K562 (cell line): ENCODE data around the gene CNTN4. TPM values are rescaled to one million over a fixed set of nuclear protein-coding genes. Genes with fewer than 3 reads are reported as not detected.

ENCODE experiments used
- CBX8 ChIP-seq: fragments of 200-600 bp; sonication (generic); IDR thresholded peaks from 2 replicates; pipeline ENCODE4 v1.6.1; 2012; ENCODE audit warnings: borderline replicate concordance, mixed run types, low read depth, mild to moderate bottlenecking, moderate library complexity, mixed read lengths, low read length, control low read depth, inconsistent platforms; ENCODE audit not compliant: poor library complexity, severe bottlenecking; ENCODE audit errors: extremely low read depth
- CEBPB ChIP-seq: fragments of 450-650 bp; IDR thresholded peaks from 2 replicates; pipeline ENCODE4 v1.6.1; 2016; ENCODE audit warnings: missing genetic modification characterization, missing compliant biosample characterization
- FOXJ2 ChIP-seq: fragments of 200-800 bp; sonication (Bioruptor generic); IDR thresholded peaks from 2 replicates; pipeline ENCODE4 v1.6.1; 2016; ENCODE audit warnings: missing genetic modification characterization, missing compliant biosample characterization
- JUNB ChIP-seq: fragments of 450-650 bp; formaldehyde crosslinking; conservative IDR thresholded peaks from 2 replicates; pipeline ENCODE4 v1.4.0; 2020; ENCODE audit warnings: mild to moderate bottlenecking
- KLF10 ChIP-seq: fragments of 250-450 bp; sonication (Bioruptor Pico); IDR thresholded peaks from 2 replicates; pipeline ENCODE4 v1.6.1; 2021; ENCODE audit warnings: matching md5 sums
- MAFG ChIP-seq: fragments of 450-650 bp; conservative IDR thresholded peaks from 2 replicates; pipeline ENCODE4 v1.6.1; 2016; ENCODE audit warnings: missing genetic modification characterization, missing compliant biosample characterization
- MEIS2 ChIP-seq: fragments of 450-650 bp; IDR thresholded peaks from 2 replicates; pipeline ENCODE4 v1.6.1; 2014; ENCODE audit warnings: mild to moderate bottlenecking; ENCODE audit not compliant: partially characterized antibody
- MTA3 ChIP-seq: fragments of 450-650 bp; formaldehyde crosslinking; IDR thresholded peaks from 2 replicates; pipeline ENCODE4 v1.6.1; 2017; ENCODE audit warnings: mild to moderate bottlenecking, borderline replicate concordance
- MYNN ChIP-seq, 2 experiments: sonication (generic); formaldehyde crosslinking in 1 of 2; IDR thresholded peaks; 2 replicates each; pipeline versions ENCODE4 v1.5.0 to v1.6.1; 2016 to 2020; ENCODE audit warnings: antibody characterized with exemption in 1 of 2, missing genetic modification reagents in 1 of 2
- NFE2 ChIP-seq: IDR thresholded peaks from 2 replicates; pipeline ENCODE4 v1.6.1; 2014; ENCODE audit warnings: antibody characterized with exemption, low read depth
- PBX2 ChIP-seq, 2 experiments: IDR thresholded peaks in 1 of 2; conservative IDR thresholded peaks in 1 of 2; 2 replicates each; pipeline ENCODE4 v1.6.1; 2016; ENCODE audit warnings: low read depth in 2 of 2, mild to moderate bottlenecking in 1 of 2, missing compliant biosample characterization in 1 of 2, missing genetic modification characterization in 1 of 2, moderate library complexity in 1 of 2
- SAP30 ChIP-seq: fragments of 200-600 bp; sonication (generic); IDR thresholded peaks from 2 replicates; pipeline ENCODE4 v1.6.1; 2012; ENCODE audit warnings: borderline replicate concordance, low read depth, mild to moderate bottlenecking, moderate library complexity, low read length, control low read depth, inconsistent platforms; ENCODE audit not compliant: insufficient read depth, poor library complexity, severe bottlenecking
- SMAD2 ChIP-seq: fragments of 150-350 bp; IDR thresholded peaks from 2 replicates; pipeline ENCODE4 v1.6.1; 2014; ENCODE audit warnings: low read depth, mild to moderate bottlenecking, low read length
- SMC3 ChIP-seq: conservative IDR thresholded peaks from 2 replicates; pipeline ENCODE4 v1.6.1; 2011; ENCODE audit warnings: low read depth, low read length, improper control_type of control experiment; ENCODE audit not compliant: insufficient read depth
- SNIP1 ChIP-seq: fragments of 450-650 bp; IDR thresholded peaks from 2 replicates; pipeline ENCODE4 v1.7.1; 2017; ENCODE audit warnings: low read depth, mild to moderate bottlenecking
- TBL1XR1 ChIP-seq, 2 experiments: IDR thresholded peaks; 2 replicates each; pipeline ENCODE4 v1.6.1; 2012; ENCODE audit warnings: improper control_type of control experiment in 2 of 2, low read length in 2 of 2, mild to moderate bottlenecking in 1 of 2
- ZNF12 ChIP-seq: sonication (generic); formaldehyde crosslinking; IDR thresholded peaks from 2 replicates; pipeline ENCODE4 v1.4.0; 2020; ENCODE audit warnings: mild to moderate bottlenecking, missing genetic modification reagents
- polyA plus RNA-seq, 8 experiments: library from polyadenylated mRNA; depleted of rRNA in 4 of 8; stranded (reverse) in 5 of 8; unstranded in 3 of 8; fragments of >200 nt; fragmentation: Nextera tagmentation in 2 of 8; fragmentation: Illumina TruSeq in 1 of 8; extraction: Ambion mirVana in 2 of 8; extraction: Trizol in 1 of 8; gene quantifications; 2 replicates each; pipeline versions ENCODE4 v1.2.1 to v1.2.3, GENCODE V29; 2011 to 2014; ENCODE audit warnings: inconsistent platforms in 1 of 8, missing spikeins in 1 of 8
- total RNA-seq, 7 experiments: library from RNA; depleted of rRNA in 6 of 7; stranded (reverse); fragments of >200 nt in 6 of 7; fragmentation: Illumina TruSeq in 2 of 7; extraction: Trizol in 2 of 7; gene quantifications; 2 replicates each; pipeline versions ENCODE4 v1.2.1 to v1.2.3, GENCODE V29; 2011 to 2021; ENCODE audit warnings: low replicate concordance in 1 of 7
- TF ChIP-seq, protein P1 (sequence below), 3 experiments: fragments of 200-800 bp in 1 of 3; sonication (Bioruptor generic) in 1 of 3; sonication (generic) in 1 of 3; formaldehyde crosslinking in 1 of 3; IDR thresholded peaks; 2 replicates each; pipeline versions ENCODE4 v1.6.1 to v1.8.0; 2016 to 2022; ENCODE audit warnings: mild to moderate bottlenecking in 2 of 3, missing compliant biosample characterization in 2 of 3, missing genetic modification characterization in 2 of 3, missing genetic modification reagents in 1 of 3
- TF ChIP-seq, protein P2 (sequence below): fragments of 200-400 bp; formaldehyde crosslinking; IDR thresholded peaks from 2 replicates; pipeline ENCODE4 v1.6.1; 2017; ENCODE audit warnings: mild to moderate bottlenecking, low read depth, low read length, moderate library complexity

CNTN4 gene
- total and polyA plus RNA-seq, 9 of the 15 experiments (the other 6 are each of a cell fraction or from before 2014, with no cell fraction given) = not detected

GRCh38 chr3:3023111-3023745, 924.6 kb downstream of the CNTN4 start (continued):
- no peak for TF ChIP-seq NFE2
- no peak for TF ChIP-seq SAP30
- TF ChIP-seq FOXJ2 = no peak
- TF ChIP-seq ZNF12 (CRISPR knock-in tag) = no peak
- TF ChIP-seq MEIS2 = peak; percentile 31
- no peak for TF ChIP-seq SNIP1
- no peak for TF ChIP-seq SMC3
- no peak for TF ChIP-seq MYNN (IDR thresholded peaks at IDR 0.05)
- no peak for TF ChIP-seq MYNN (CRISPR knock-in tag; IDR thresholded peaks at IDR 0.05)
- no peak for TF ChIP-seq TBL1XR1 (IDR thresholded peaks at IDR 0.05; ENCODE audit: low read length in 2 of 2)
- TF ChIP-seq, protein P1, sequence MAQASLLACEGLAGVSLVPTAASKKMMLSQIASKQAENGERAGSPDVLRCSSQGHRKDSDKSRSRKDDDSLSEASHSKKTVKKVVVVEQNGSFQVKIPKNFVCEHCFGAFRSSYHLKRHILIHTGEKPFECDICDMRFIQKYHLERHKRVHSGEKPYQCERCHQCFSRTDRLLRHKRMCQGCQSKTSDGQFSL (CRISPR knock-in tag; IDR thresholded peaks at IDR 0.05) = no peak
- TF ChIP-seq, protein P1 (tag; IDR thresholded peaks at IDR 0.05) = no peak
- TF ChIP-seq MAFG (tag) = peak; percentile 55
- TF ChIP-seq, protein P2, sequence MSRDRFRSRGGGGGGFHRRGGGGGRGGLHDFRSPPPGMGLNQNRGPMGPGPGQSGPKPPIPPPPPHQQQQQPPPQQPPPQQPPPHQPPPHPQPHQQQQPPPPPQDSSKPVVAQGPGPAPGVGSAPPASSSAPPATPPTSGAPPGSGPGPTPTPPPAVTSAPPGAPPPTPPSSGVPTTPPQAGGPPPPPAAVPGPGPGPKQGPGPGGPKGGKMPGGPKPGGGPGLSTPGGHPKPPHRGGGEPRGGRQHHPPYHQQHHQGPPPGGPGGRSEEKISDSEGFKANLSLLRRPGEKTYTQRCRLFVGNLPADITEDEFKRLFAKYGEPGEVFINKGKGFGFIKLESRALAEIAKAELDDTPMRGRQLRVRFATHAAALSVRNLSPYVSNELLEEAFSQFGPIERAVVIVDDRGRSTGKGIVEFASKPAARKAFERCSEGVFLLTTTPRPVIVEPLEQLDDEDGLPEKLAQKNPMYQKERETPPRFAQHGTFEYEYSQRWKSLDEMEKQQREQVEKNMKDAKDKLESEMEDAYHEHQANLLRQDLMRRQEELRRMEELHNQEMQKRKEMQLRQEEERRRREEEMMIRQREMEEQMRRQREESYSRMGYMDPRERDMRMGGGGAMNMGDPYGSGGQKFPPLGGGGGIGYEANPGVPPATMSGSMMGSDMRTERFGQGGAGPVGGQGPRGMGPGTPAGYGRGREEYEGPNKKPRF = no peak
- no peak for TF ChIP-seq MTA3
- TF ChIP-seq CEBPB (tag) = no peak
- no peak for TF ChIP-seq PBX2 (CRISPR knock-in tag; IDR thresholded peaks at IDR 0.05; ENCODE audit: low read depth)
- peak; percentile 89 for TF ChIP-seq PBX2 (tag; conservative IDR thresholded peaks at IDR 0.05; ENCODE audit: low read depth)
- no peak for TF ChIP-seq CBX8
- no peak for TF ChIP-seq JUNB (CRISPR knock-in tag)
- TF ChIP-seq KLF10 (CRISPR knock-in tag) = no peak
- TF ChIP-seq SMAD2 = no peak
